ENCODE measurements around the gene NT5DC4.

Gene NT5DC4

DNA sequence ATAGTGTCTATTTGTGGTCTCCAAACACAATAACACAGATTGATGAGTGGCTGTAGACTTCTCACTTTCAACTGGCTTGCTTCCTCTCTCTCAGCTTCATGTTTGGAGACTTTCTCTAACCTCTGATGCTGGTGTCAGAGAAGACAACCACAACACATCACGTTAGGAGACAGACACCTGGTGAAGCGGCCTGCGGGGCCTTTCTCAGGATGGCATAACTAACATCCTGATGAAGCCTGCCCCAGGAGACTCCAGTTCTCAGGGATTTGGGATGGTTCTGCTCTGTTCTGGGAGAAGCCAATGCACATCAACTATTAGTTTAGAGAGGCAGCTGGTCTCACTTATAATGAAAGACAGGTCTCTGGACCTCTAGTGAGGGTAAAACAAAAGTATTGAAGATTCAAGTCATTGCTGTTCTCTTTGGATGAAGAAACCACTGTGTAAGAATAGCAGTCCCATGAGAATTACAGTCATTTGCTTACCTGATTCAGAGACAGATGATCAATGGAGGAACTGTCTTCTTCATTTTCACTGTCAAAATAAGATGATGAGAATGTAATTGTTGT, 61.5 kb downstream of the NT5DC4 start:
- no peak overlapping the region for H3K4me2 ChIP-seq (ENCODE audit: insufficient read depth, low read length)
- H3K9ac ChIP-seq (ENCODE audit: low read depth, low read length): no peak overlapping the region
- H3K4me1 ChIP-seq (ENCODE audit: insufficient read depth, low read length): no peaks in the 10 kb centered on the region
- TF ChIP-seq, protein P1, sequence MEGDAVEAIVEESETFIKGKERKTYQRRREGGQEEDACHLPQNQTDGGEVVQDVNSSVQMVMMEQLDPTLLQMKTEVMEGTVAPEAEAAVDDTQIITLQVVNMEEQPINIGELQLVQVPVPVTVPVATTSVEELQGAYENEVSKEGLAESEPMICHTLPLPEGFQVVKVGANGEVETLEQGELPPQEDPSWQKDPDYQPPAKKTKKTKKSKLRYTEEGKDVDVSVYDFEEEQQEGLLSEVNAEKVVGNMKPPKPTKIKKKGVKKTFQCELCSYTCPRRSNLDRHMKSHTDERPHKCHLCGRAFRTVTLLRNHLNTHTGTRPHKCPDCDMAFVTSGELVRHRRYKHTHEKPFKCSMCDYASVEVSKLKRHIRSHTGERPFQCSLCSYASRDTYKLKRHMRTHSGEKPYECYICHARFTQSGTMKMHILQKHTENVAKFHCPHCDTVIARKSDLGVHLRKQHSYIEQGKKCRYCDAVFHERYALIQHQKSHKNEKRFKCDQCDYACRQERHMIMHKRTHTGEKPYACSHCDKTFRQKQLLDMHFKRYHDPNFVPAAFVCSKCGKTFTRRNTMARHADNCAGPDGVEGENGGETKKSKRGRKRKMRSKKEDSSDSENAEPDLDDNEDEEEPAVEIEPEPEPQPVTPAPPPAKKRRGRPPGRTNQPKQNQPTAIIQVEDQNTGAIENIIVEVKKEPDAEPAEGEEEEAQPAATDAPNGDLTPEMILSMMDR (IDR thresholded peaks at IDR 0.05; ENCODE audit: borderline replicate concordance, extremely low read depth, low read length, poor library complexity, severe bottlenecking): no peak
- TF ChIP-seq EZH2 (IDR thresholded peaks at IDR 0.05; ENCODE audit: borderline replicate concordance, low read depth, low read length, severe bottlenecking): no peak
- no peak overlapping the region for H2AFZ ChIP-seq (ENCODE audit: low read depth, low read length)
- no peak overlapping the region for H3K27ac ChIP-seq (ENCODE audit: low read length)
- no peaks in the 10 kb centered on the region for H3K36me3 ChIP-seq (ENCODE audit: insufficient read depth, low read length)
- ATAC-seq (ENCODE audit: insufficient read depth, low read depth) (no peak), DNase-seq (no peak)
- no peaks in the 10 kb centered on the region for H3K79me2 ChIP-seq (ENCODE audit: insufficient read depth, low read length)
- no peak overlapping the region for H3K4me3 ChIP-seq (ENCODE audit: low read depth in 1 of 2, low read length in 2 of 2)
- H4K20me1 ChIP-seq (ENCODE audit: insufficient read depth, low read length): no peaks in the 10 kb centered on the region
- peaks cover 19% of the 10 kb centered on the region for H3K27me3 ChIP-seq (ENCODE audit: insufficient read depth, low read length, poor library complexity)
- H3K9me3 ChIP-seq (ENCODE audit: insufficient read depth, low read length, severe bottlenecking): no peaks in the 10 kb centered on the region

DNA sequence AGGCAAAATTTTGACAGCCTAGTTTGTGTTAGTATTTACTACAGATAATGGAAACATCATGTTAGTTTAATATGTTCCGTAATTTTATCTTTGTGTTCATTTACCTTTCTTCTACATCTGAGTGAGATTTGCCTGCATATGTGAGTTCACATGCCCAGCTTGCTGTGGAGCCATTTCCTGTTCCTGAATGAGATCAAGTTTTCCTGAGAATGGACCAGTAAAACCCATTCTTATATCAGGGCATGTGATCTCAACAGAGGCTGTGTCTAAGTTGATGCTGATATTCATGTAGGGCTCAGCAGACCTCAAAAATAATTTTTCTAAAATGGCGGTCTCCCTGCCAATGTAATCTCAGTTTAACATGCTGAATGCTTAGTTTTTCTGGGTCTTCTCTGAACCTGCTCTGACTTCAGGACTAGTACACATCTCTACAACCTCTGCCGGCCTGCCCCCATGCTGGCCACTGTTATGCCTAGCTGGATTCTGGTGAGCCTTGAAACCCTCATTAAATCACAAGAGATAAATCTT, 62.4 kb downstream of the NT5DC4 start:
- Histone ChIP-seq H3K9me3 (ENCODE audit: insufficient read depth, low read length, severe bottlenecking) (no peaks in the 10 kb centered on the region), H3K4me1 (ENCODE audit: insufficient read depth, low read length) (no peaks in the 10 kb centered on the region), H3K79me2 (ENCODE audit: insufficient read depth, low read length) (no peaks in the 10 kb centered on the region), H3K27me3 (ENCODE audit: insufficient read depth, low read length, poor library complexity) (peaks cover 19% of the 10 kb centered on the region), H3K9ac (ENCODE audit: low read depth, low read length) (no peak overlapping the region), H3K4me2 (ENCODE audit: insufficient read depth, low read length) (no peak overlapping the region), H3K4me3 (ENCODE audit: low read depth in 1 of 2, low read length in 2 of 2) (no peak overlapping the region), H4K20me1 (ENCODE audit: insufficient read depth, low read length) (no peaks in the 10 kb centered on the region), H3K27ac (ENCODE audit: low read length) (no peak overlapping the region), H2AFZ (ENCODE audit: low read depth, low read length) (no peak overlapping the region), H3K36me3 (ENCODE audit: insufficient read depth, low read length) (no peaks in the 10 kb centered on the region)
- TF ChIP-seq, protein P1 (IDR thresholded peaks at IDR 0.05; ENCODE audit: borderline replicate concordance, extremely low read depth, low read length, poor library complexity, severe bottlenecking): no peak
- no peak for TF ChIP-seq EZH2 (IDR thresholded peaks at IDR 0.05; ENCODE audit: borderline replicate concordance, low read depth, low read length, severe bottlenecking)
- ATAC-seq (ENCODE audit: insufficient read depth, low read depth) (no peak), DNase-seq (no peak)

GRCh38 chr2:112784199-112785189, 63.7 kb downstream of the NT5DC4 start, which contains the start of gene IL1A:
Gene IL1A (minus strand): TSS chr2:112784493. CDS start chr2:112783770, 723 bp downstream.
- no peak for ATAC-seq (ENCODE audit: insufficient read depth, low read depth)
- no peaks in the 10 kb centered on the region for H3K36me3 ChIP-seq (ENCODE audit: insufficient read depth, low read length)
- peaks cover 19% of the 10 kb centered on the region for H3K27me3 ChIP-seq (ENCODE audit: insufficient read depth, low read length, poor library complexity)
- no peak within 1 kb of the TSS for H3K27ac ChIP-seq (ENCODE audit: low read length)
- no peaks in the 10 kb centered on the region for H3K4me1 ChIP-seq (ENCODE audit: insufficient read depth, low read length)
- no peak for TF ChIP-seq EZH2 (IDR thresholded peaks at IDR 0.05; ENCODE audit: borderline replicate concordance, low read depth, low read length, severe bottlenecking)
- no peaks in the 10 kb centered on the region for H4K20me1 ChIP-seq (ENCODE audit: insufficient read depth, low read length)
- no peak within 1 kb of the TSS for H3K9ac ChIP-seq (ENCODE audit: low read depth, low read length)
- DNase-seq: no peak
- no peak within 1 kb of the TSS for H2AFZ ChIP-seq (ENCODE audit: low read depth, low read length)
- no peak within 1 kb of the TSS for H3K4me2 ChIP-seq (ENCODE audit: insufficient read depth, low read length)
- H3K4me3 ChIP-seq (ENCODE audit: low read depth in 1 of 2, low read length in 2 of 2): no peak within 1 kb of the TSS
- H3K79me2 ChIP-seq (ENCODE audit: insufficient read depth, low read length): no peaks in the 10 kb centered on the region
- H3K9me3 ChIP-seq (ENCODE audit: insufficient read depth, low read length, severe bottlenecking): no peaks in the 10 kb centered on the region

DNA sequence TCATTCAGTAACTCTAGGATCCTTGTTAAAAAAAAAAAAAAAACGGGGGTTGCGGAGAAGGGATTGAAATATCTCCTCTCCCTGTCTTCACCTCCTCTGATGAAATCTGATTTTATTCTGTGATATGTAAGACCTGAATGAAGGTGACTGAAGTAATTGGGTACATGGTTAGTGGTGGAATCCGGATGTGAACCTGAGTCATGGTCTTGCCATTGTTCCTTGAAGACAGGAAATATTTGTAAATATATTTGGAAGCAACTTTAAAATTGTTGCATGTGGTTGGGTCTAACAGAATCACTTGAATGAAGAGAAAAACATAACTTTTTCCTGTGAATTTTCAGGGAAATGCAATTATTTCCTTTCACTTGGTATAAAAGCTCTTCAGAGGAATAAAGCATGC, 66.5 kb downstream of the NT5DC4 start:
- DNase-seq (no peak), ATAC-seq (ENCODE audit: insufficient read depth, low read depth) (no peak)
- H3K4me2 ChIP-seq (ENCODE audit: insufficient read depth, low read length): no peak overlapping the region
- no peaks in the 10 kb centered on the region for H3K36me3 ChIP-seq (ENCODE audit: insufficient read depth, low read length)
- H2AFZ ChIP-seq (ENCODE audit: low read depth, low read length): no peak overlapping the region
- no peaks in the 10 kb centered on the region for H3K9me3 ChIP-seq (ENCODE audit: insufficient read depth, low read length, severe bottlenecking)
- H3K27me3 ChIP-seq (ENCODE audit: insufficient read depth, low read length, poor library complexity): peaks cover 12% of the 10 kb centered on the region
- H3K9ac ChIP-seq (ENCODE audit: low read depth, low read length): no peak overlapping the region
- H3K79me2 ChIP-seq (ENCODE audit: insufficient read depth, low read length): no peaks in the 10 kb centered on the region
- H3K27ac ChIP-seq (ENCODE audit: low read length): no peak overlapping the region
- no peaks in the 10 kb centered on the region for H3K4me1 ChIP-seq (ENCODE audit: insufficient read depth, low read length)
- H4K20me1 ChIP-seq (ENCODE audit: insufficient read depth, low read length): no peaks in the 10 kb centered on the region
- TF ChIP-seq EZH2 (IDR thresholded peaks at IDR 0.05; ENCODE audit: borderline replicate concordance, low read depth, low read length, severe bottlenecking): no peak
- TF ChIP-seq, protein P1 (IDR thresholded peaks at IDR 0.05; ENCODE audit: borderline replicate concordance, extremely low read depth, low read length, poor library complexity, severe bottlenecking): no peak
- no peak overlapping the region for H3K4me3 ChIP-seq (ENCODE audit: low read depth in 1 of 2, low read length in 2 of 2)
